Measurements from ENCODE around the gene EIPR1.

DNA sequence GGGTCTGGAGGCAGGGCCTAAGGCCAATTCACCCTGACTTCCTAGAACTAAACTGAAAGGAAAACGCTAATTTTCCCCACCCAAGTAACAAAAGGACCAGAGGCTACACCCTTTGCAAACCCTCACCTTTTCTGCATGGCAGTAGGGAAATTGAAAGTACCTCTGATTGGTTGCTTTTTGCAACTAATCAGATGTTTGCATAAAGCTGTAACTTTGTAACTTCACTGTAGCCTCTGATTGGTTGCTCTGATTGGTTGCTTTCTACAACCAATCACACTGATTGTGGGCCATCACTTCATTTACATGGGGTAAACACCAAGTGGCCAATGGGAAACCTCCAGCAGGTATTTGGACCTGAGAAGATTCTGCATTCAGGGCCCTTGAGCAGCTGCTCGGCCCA, 20.8 kb downstream of the EIPR1 start:
- TF ChIP-seq FOXM1 (IDR thresholded peaks at IDR 0.05; ENCODE audit: low read depth, low read length) (no peak), RFX5 (IDR thresholded peaks at IDR 0.05; ENCODE audit: low read depth, low read length) (no peak)
